ENCODE data around the gene HPGD. TPM values are rescaled to one million over a fixed set of nuclear protein-coding genes. Genes with fewer than 3 reads are reported as not detected.
A peak's percentile ranks its signal among the peaks of the same experiment; 100 is the strongest.

The HPGD gene
- total RNA-seq = 1 to 10 TPM; 2.1 to 2.2 TPM
- polyA plus RNA-seq (ENCODE audit: insufficient read depth, low read depth, low replicate concordance) = 3.0 TPM
- long read RNA-seq, donor 1, transcript HPGD-202 (7 exons, 3,027 nt) = major isoform, 38 of 66 reads
- long read RNA-seq, donor 1, transcript HPGD-207 (2 exons, 536 nt) = minor isoform, 6 of 66 reads
- long read RNA-seq, donor 1, partial matches to known transcripts = 18 of 66 reads
- long read RNA-seq, donor 1, other reads (novel, unspliced or antisense) = 0 of 66 reads
- long read RNA-seq, donor 2, transcript HPGD-202 (7 exons, 3,027 nt) = major isoform, 27 of 54 reads
- long read RNA-seq, donor 2, partial matches to known transcripts = 22 of 54 reads
- long read RNA-seq, donor 2, other reads (novel, unspliced or antisense) = 0 of 54 reads

- Histone ChIP-seq H3K4me1 (no peaks in the 10 kb centered on the region), H3K36me3 (ENCODE audit: low read depth, missing control alignments) (no peaks in the 10 kb centered on the region), H3K27ac (peak within 1 kb of the TSS in 1 of 2 donors; percentile 4), H3K4me3 (peak within 1 kb of the TSS; percentile 63 to 67), H3K27me3 (no peaks in the 10 kb centered on the region), H3K9me3 (no peaks in the 10 kb centered on the region)
- intact Hi-C loops (cut with DNase I; ENCODE audit: low total_unique reads) = no loop called here
- 1% methylated on average over 14 to 59 of the region's 60 CpGs for WGBS, 2 donors
- TF ChIP-seq POLR2A (IDR thresholded peaks at IDR 0.05) = no peak
- TF ChIP-seq CTCF (IDR thresholded peaks at IDR 0.05) = no peak
- DNase-seq = peak; percentile 67
Observed at GRCh38 chr4:174522183-174523024, at the start of gene HPGD. TSS of gene HPGD (minus strand) at chr4:174522488. CDS start at chr4:174522451, 37 bp downstream.

- 29 to 43% methylated on average over 2 of the region's 2 CpGs for WGBS, 2 donors
- Histone ChIP-seq H3K9me3 (no peaks in the 10 kb centered on the region), H3K27ac (no peak overlapping the region), H3K4me1 (no peaks in the 10 kb centered on the region), H3K4me3 (no peak overlapping the region), H3K27me3 (no peaks in the 10 kb centered on the region), H3K36me3 (ENCODE audit: low read depth, missing control alignments) (no peaks in the 10 kb centered on the region)
- TF ChIP-seq CTCF (IDR thresholded peaks at IDR 0.05) (no peak), POLR2A (IDR thresholded peaks at IDR 0.05) (no peak)
- intact Hi-C loops (cut with DNase I; ENCODE audit: low total_unique reads) = no loop called here
- no peak for DNase-seq
Observed at GRCh38 chr4:174564529-174564928, 42.2 kb upstream of the HPGD start.

GRCh38 chr4:174563399-174563798 lies 41.1 kb upstream of the HPGD start:
- no peaks in the 10 kb centered on the region for H3K27me3 ChIP-seq
- no peaks in the 10 kb centered on the region for H3K4me1 ChIP-seq
- no peaks in the 10 kb centered on the region for H3K9me3 ChIP-seq
- no peak for DNase-seq
- no peak for TF ChIP-seq POLR2A (IDR thresholded peaks at IDR 0.05)
- TF ChIP-seq CTCF (IDR thresholded peaks at IDR 0.05) = no peak
- intact Hi-C loops (cut with DNase I; ENCODE audit: low total_unique reads) = no loop called here
- H3K4me3 ChIP-seq = no peak overlapping the region
- 61 to 78% methylated on average over 1 of the region's 1 CpG for WGBS, 2 donors
- no peak overlapping the region for H3K27ac ChIP-seq
- no peaks in the 10 kb centered on the region for H3K36me3 ChIP-seq (ENCODE audit: low read depth, missing control alignments)

- WGBS, 2 donors = 23 to 36% methylated on average over 2 of the region's 2 CpGs
- DNase-seq = no peak
- Histone ChIP-seq H3K27ac (no peak overlapping the region), H3K9me3 (no peaks in the 10 kb centered on the region), H3K4me3 (no peak overlapping the region), H3K4me1 (no peaks in the 10 kb centered on the region), H3K36me3 (ENCODE audit: low read depth, missing control alignments) (no peaks in the 10 kb centered on the region), H3K27me3 (no peaks in the 10 kb centered on the region)
- intact Hi-C loops (cut with DNase I; ENCODE audit: low total_unique reads) = no loop called here
- TF ChIP-seq CTCF (IDR thresholded peaks at IDR 0.05) (no peak), POLR2A (IDR thresholded peaks at IDR 0.05) (no peak)
Observed at GRCh38 chr4:174561560-174561959, 39.3 kb upstream of the HPGD start.
